Esophagus muscularis mucosa (tissue), 4 donors: ENCODE data around the gene PTGDR2. TPM values are rescaled to one million over a fixed set of nuclear protein-coding genes. Genes with fewer than 3 reads are reported as not detected.

Experiments used
- DNase-seq: peaks from one replicate; pipeline ENCODE4 v3.0.0-alpha.2; 2017; ENCODE audit errors: extremely low spot score
- H3K27ac ChIP-seq, 4 donors: fragments of 200-600 bp; sonication (generic); replicated peaks in 1 of 4; 1 replicate in 3 of 4; 2 replicates in 1 of 4; pipeline ENCODE4 v1.5.1; 2016 to 2019; ENCODE audit warnings: mild to moderate bottlenecking in 1 of 4
- H3K27me3 ChIP-seq, 4 donors: fragments of 200-600 bp; sonication (generic); one replicate each; pipeline versions ENCODE4 v1.5.1 to v1.6.0; 2016 to 2019
- H3K36me3 ChIP-seq, 4 donors: fragments of 200-600 bp; sonication (generic); one replicate each; pipeline ENCODE4 v1.5.1; 2016 to 2019
- H3K4me1 ChIP-seq, 4 donors: fragments of 200-600 bp; sonication (generic); one replicate each; pipeline ENCODE4 v1.5.1; 2016 to 2019
- H3K4me3 ChIP-seq, 4 donors: fragments of 200-600 bp; sonication (generic); 1 replicate in 2 of 4; 2 replicates in 2 of 4; pipeline ENCODE4 v1.5.1; 2016 to 2019; ENCODE audit warnings: mild to moderate bottlenecking in 4 of 4, moderate library complexity in 1 of 4
- H3K9me3 ChIP-seq, 4 donors: fragments of 200-600 bp; sonication (generic); 1 replicate in 3 of 4; 2 replicates in 1 of 4; pipeline ENCODE4 v1.5.1; 2016 to 2019
- EP300 ChIP-seq: sonication (generic); formaldehyde crosslinking; IDR thresholded peaks from one replicate; pipeline ENCODE4 v1.6.1; 2017; ENCODE audit warnings: antibody characterized with exemption
- POLR2A ChIP-seq: fragments of 450-650 bp; IDR thresholded peaks from one replicate; pipeline ENCODE4 v1.6.1; 2017; ENCODE audit warnings: antibody characterized with exemption, moderate library complexity, mild to moderate bottlenecking, low read depth
- POLR2AphosphoS5 ChIP-seq, 2 donors: sonication (generic); formaldehyde crosslinking; IDR thresholded peaks; one replicate each; pipeline ENCODE4 v1.6.1; 2017; ENCODE audit warnings: antibody characterized with exemption in 2 of 2
- WGBS: methylation state at CpG from one replicate; pipeline ENCODE4 v1.1.5; 2018; 5-methylcytosine and 5-hydroxymethylcytosine counted together
- intact Hi-C: fragments of 100-400 bp; cut with DNase I; formaldehyde crosslinking; loops from one replicate; pipeline ENCODE4 v1.15.1; 2023
- total RNA-seq, 4 donors: library from RNA; depleted of rRNA; stranded (reverse); fragments of >200 nt; gene quantifications; one replicate each; pipeline versions ENCODE4 v1.1.0 to v1.2.1, GENCODE V29; 2016
- TF ChIP-seq, protein P1 (sequence below), 3 experiments: fragments of 200-600 bp in 2 of 3; fragments of 450-650 bp in 1 of 3; sonication (generic) in 2 of 3; IDR thresholded peaks; one replicate each; pipeline ENCODE4 v1.5.1; 2017 to 2019; ENCODE audit warnings: antibody characterized with exemption in 3 of 3, mild to moderate bottlenecking in 2 of 3, moderate library complexity in 1 of 3

PTGDR2 gene
- total RNA-seq, 4 donors from 2014 or later = 0.33 to 2.9 (median 1.8) TPM

DNA sequence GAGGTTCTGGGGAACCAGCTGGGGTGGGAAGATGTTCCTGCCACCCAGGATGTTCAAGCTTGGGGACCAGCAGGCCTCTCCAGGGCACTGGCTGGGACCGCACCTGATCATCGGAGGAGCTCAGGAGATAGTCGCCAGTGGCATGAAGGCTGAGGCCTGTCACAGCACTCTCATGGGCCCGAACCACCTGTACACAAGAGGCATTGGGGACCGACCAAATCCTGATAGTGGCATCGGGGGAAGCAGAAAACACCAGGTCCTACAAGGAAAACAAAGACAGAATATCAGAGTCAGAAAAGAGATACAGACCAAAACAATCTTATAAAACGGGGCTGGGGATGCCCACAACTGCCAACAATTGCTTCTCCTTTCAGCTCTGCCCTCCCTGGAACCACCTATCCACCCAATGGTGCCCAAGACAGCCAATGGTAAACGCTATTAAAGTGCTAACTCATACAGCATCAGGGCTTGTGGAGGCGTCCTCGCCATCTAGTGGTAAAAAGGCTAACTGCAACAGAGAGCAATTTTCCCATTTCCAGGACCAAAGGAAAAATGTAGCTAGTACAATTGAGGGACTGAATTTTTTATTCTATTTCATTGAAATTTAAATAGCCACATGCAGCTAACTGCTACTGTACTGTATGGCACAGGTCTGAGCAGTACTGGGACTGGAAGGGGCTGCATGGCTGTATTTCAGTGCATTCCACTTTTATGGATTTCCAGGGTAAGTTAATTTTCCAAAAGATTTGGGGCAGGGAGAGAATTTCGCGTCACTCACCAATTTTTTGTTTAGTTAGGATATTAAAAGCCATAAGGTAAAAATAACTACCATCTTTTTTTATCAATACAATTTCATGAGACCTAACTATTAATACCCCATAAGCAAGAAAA is 43.5 kb upstream of the PTGDR2 start:
- WGBS = 43% methylated on average over 8 of the region's 12 CpGs
- intact Hi-C loops = loop anchor here (5.0 kb wide), 1 partner anchor 67 kb away; no protein-coding TSS in a partner anchor
- H3K4me1 ChIP-seq = peaks cover 5 to 16% (median 8%) of the 10 kb centered on the region in 4 donors
- TF ChIP-seq POLR2A (no peak), POLR2AphosphoS5 (IDR thresholded peaks at IDR 0.05) (peak in 1 of 2 donors; percentile 24), EP300 (no peak)
- TF ChIP-seq, protein P1, sequence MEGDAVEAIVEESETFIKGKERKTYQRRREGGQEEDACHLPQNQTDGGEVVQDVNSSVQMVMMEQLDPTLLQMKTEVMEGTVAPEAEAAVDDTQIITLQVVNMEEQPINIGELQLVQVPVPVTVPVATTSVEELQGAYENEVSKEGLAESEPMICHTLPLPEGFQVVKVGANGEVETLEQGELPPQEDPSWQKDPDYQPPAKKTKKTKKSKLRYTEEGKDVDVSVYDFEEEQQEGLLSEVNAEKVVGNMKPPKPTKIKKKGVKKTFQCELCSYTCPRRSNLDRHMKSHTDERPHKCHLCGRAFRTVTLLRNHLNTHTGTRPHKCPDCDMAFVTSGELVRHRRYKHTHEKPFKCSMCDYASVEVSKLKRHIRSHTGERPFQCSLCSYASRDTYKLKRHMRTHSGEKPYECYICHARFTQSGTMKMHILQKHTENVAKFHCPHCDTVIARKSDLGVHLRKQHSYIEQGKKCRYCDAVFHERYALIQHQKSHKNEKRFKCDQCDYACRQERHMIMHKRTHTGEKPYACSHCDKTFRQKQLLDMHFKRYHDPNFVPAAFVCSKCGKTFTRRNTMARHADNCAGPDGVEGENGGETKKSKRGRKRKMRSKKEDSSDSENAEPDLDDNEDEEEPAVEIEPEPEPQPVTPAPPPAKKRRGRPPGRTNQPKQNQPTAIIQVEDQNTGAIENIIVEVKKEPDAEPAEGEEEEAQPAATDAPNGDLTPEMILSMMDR (IDR thresholded peaks at IDR 0.05) = peak in 2 of 3 experiments; percentile 86 to 91
- no peak overlapping the region for H3K4me3 ChIP-seq
- H3K9me3 ChIP-seq = no peaks in the 10 kb centered on the region
- H3K36me3 ChIP-seq = peaks cover 62 to 94% (median 89%) of the 10 kb centered on the region in 4 donors
- H3K27me3 ChIP-seq = no peaks in the 10 kb centered on the region
- no peak for DNase-seq
- no peak overlapping the region for H3K27ac ChIP-seq

DNA sequence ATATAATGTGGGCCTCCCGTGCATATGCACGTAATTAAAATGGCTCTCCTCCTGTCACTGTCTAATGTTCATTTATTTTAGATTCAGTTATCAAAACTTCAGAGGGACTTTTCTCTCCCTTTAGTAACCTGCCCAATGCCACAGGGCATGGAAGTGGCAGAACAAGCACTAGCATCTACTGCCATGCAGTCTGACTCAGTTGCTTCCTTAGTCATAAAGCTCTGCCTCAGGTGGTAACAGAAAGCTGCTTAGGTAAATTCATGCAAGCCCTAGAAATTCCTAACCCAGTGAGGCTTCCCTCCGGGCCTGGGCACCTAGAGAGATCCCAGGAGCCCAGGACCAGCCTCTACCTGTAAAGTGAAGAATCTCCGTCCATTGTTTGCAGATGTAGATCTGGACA is 41.7 kb upstream of the PTGDR2 start:
- WGBS = 90% methylated on average over 4 of the region's 4 CpGs
- Histone ChIP-seq H3K9me3 (no peaks in the 10 kb centered on the region), H3K4me3 (no peak overlapping the region), H3K27me3 (no peaks in the 10 kb centered on the region), H3K36me3 (peaks cover 74 to 100% (median 96%) of the 10 kb centered on the region in 4 donors), H3K27ac (no peak overlapping the region), H3K4me1 (peaks cover 0 to 6% (median 0%) of the 10 kb centered on the region in 4 donors)
- intact Hi-C loops = loop anchor here (5.0 kb wide), 1 partner anchor 65 kb away; no protein-coding TSS in a partner anchor
- TF ChIP-seq POLR2AphosphoS5 (IDR thresholded peaks at IDR 0.05) (no peak), POLR2A (no peak), EP300 (no peak)
- TF ChIP-seq, protein P1 (IDR thresholded peaks at IDR 0.05) = no peak
- DNase-seq = no peak

DNA sequence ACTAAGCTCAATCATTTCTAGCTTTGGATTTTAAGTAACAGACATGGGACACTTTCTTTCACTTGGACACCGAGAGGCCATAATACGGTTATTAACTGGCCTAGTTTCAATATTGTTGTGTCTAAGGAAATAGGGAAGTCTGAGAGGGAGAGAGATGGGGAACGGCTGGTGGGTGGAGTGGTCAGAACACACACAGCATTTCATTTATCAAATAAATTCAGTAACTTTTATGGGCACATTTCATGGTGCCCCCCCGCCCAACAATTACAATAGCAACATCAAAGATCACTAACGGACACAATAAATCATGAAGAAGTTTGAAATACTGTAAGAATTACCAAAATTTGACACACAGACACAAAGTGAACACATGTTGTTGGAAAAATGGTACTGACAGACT is 39.9 kb upstream of the PTGDR2 start:
- Histone ChIP-seq H3K27ac (no peak overlapping the region), H3K4me3 (no peak overlapping the region), H3K27me3 (no peaks in the 10 kb centered on the region), H3K9me3 (no peaks in the 10 kb centered on the region), H3K36me3 (peaks cover 57 to 98% (median 86%) of the 10 kb centered on the region in 4 donors), H3K4me1 (peaks cover 0 to 7% (median 5%) of the 10 kb centered on the region in 4 donors)
- DNase-seq = no peak
- intact Hi-C loops = loop anchor here (5.0 kb wide), 1 partner anchor 63 kb away; no protein-coding TSS in a partner anchor
- no peak for TF ChIP-seq POLR2AphosphoS5 (IDR thresholded peaks at IDR 0.05)
- 79% methylated on average over 5 of the region's 5 CpGs for WGBS

DNA sequence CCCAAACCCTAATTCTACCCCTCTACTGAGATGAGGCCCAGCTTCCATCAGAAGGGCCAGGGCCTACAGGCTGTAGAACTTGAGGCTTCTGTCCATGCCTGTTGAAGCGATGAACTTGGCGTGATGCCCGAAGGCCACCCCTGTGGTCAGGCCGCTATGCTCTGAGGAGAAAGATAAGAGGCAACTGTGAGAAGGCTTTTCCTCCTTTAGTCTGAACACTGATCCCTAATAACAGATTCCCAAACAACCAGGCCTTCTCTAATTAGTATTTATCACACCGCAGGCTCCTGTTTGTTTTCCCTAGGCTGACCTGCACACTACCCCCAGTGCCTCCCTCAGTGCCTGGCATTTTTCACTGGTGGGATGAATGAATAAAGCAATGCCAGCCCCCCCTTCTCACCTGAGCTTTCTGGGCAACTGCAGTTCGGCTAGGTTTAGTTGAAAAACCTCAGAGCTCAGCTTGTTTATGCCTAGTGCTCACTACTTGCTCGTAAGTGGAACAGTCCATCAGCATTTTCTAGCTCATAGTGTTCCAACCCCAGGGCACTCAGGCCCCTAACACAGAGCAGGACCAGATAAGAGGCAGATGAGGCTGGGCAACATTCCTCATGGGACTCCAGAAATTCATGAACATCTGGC is 35.5 kb upstream of the PTGDR2 start:
- Histone ChIP-seq H3K36me3 (peaks cover 22 to 81% (median 62%) of the 10 kb centered on the region in 4 donors), H3K9me3 (no peaks in the 10 kb centered on the region)
- 62% methylated on average over 5 of the region's 7 CpGs for WGBS

More for the DNA sequence above, 35.5 kb upstream of the PTGDR2 start:
- H3K4me3 ChIP-seq = no peak overlapping the region
- H3K27me3 ChIP-seq = no peaks in the 10 kb centered on the region
- no peak overlapping the region for H3K27ac ChIP-seq
- TF ChIP-seq POLR2AphosphoS5 (IDR thresholded peaks at IDR 0.05) = no peak
- TF ChIP-seq, protein P1 (IDR thresholded peaks at IDR 0.05) = no peak
- TF ChIP-seq POLR2A = no peak
- TF ChIP-seq EP300 = no peak
- no peak for DNase-seq
- intact Hi-C loops = no loop called here
- H3K4me1 ChIP-seq = peaks cover 0 to 15% (median 2%) of the 10 kb centered on the region in 4 donors
